Measurements from ENCODE around the gene LRRC1. TPM values are rescaled to one million over a fixed set of nuclear protein-coding genes. Genes with fewer than 3 reads are reported as not detected.

The LRRC1 gene
- polyA plus RNA-seq, 1 experiment: 13.9 TPM

- POLR2A ChIA-PET: no interaction called here
- DNase-seq (ENCODE audit: low read depth, low spot score): no peak
- Histone ChIP-seq H3K4me3 (ENCODE audit: low read depth, low read length) (no peak overlapping the region), H3K27me3 (ENCODE audit: control insufficient read depth, insufficient read depth, low read length) (no peaks in the 10 kb centered on the region), H3K27ac (ENCODE audit: low read depth, low read length) (no peak overlapping the region), H3K9me3 (ENCODE audit: control insufficient read depth, insufficient read depth, low read length) (no peaks in the 10 kb centered on the region)
- CTCF ChIA-PET: no interaction called here
- TF ChIP-seq, protein P1, sequence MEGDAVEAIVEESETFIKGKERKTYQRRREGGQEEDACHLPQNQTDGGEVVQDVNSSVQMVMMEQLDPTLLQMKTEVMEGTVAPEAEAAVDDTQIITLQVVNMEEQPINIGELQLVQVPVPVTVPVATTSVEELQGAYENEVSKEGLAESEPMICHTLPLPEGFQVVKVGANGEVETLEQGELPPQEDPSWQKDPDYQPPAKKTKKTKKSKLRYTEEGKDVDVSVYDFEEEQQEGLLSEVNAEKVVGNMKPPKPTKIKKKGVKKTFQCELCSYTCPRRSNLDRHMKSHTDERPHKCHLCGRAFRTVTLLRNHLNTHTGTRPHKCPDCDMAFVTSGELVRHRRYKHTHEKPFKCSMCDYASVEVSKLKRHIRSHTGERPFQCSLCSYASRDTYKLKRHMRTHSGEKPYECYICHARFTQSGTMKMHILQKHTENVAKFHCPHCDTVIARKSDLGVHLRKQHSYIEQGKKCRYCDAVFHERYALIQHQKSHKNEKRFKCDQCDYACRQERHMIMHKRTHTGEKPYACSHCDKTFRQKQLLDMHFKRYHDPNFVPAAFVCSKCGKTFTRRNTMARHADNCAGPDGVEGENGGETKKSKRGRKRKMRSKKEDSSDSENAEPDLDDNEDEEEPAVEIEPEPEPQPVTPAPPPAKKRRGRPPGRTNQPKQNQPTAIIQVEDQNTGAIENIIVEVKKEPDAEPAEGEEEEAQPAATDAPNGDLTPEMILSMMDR (IDR thresholded peaks at IDR 0.05; ENCODE audit: low read depth, low read length): no peak
Observed at GRCh38 chr6:53858913-53859312, 64.1 kb downstream of the LRRC1 start.

DNA sequence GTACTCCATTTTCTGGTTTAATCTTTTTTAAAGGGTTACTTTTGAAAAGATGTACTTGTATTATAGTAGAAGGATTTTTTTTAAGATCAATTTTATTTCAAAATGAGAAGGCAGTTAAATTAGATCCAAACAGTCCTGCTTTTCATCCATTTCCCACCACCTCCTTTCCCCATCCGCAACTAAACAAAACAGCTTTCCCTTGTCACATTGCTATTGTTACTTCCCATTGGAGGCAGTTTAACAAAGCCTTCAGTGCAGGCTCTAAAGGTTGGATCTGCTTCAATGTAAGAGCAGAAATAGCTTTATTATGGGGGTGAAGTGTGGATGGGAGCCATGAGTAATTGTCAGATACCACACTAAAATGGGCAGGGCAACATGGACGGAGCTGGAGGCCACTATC lies 65.7 kb downstream of the LRRC1 start:
- H3K9me3 ChIP-seq (ENCODE audit: control insufficient read depth, insufficient read depth, low read length): no peaks in the 10 kb centered on the region
- H3K27ac ChIP-seq (ENCODE audit: low read depth, low read length): no peak overlapping the region
- ChIA-PET POLR2A (no interaction called here), CTCF (interaction anchor here (1.0 kb wide), 1 partner anchor 95 kb away, joined by 3 read pairs; no protein-coding TSS in a partner anchor)
- TF ChIP-seq, protein P1 (IDR thresholded peaks at IDR 0.05; ENCODE audit: low read depth, low read length): no peak
- no peak overlapping the region for H3K4me3 ChIP-seq (ENCODE audit: low read depth, low read length)
- H3K27me3 ChIP-seq (ENCODE audit: control insufficient read depth, insufficient read depth, low read length): no peaks in the 10 kb centered on the region
- no peak for DNase-seq (ENCODE audit: low read depth, low spot score)

GRCh38 chr6:53861518-53861917 lies 66.7 kb downstream of the LRRC1 start:
- ChIA-PET POLR2A (no interaction called here), CTCF (interaction anchor here (0.5 kb wide), 1 partner anchor 57 kb away, joined by 3 read pairs; no protein-coding TSS in a partner anchor)
- H3K9me3 ChIP-seq (ENCODE audit: control insufficient read depth, insufficient read depth, low read length): no peaks in the 10 kb centered on the region
- no peak overlapping the region for H3K27ac ChIP-seq (ENCODE audit: low read depth, low read length)
- TF ChIP-seq, protein P1 (IDR thresholded peaks at IDR 0.05; ENCODE audit: low read depth, low read length): no peak
- no peak overlapping the region for H3K4me3 ChIP-seq (ENCODE audit: low read depth, low read length)
- no peak for DNase-seq (ENCODE audit: low read depth, low spot score)
- no peaks in the 10 kb centered on the region for H3K27me3 ChIP-seq (ENCODE audit: control insufficient read depth, insufficient read depth, low read length)

DNA sequence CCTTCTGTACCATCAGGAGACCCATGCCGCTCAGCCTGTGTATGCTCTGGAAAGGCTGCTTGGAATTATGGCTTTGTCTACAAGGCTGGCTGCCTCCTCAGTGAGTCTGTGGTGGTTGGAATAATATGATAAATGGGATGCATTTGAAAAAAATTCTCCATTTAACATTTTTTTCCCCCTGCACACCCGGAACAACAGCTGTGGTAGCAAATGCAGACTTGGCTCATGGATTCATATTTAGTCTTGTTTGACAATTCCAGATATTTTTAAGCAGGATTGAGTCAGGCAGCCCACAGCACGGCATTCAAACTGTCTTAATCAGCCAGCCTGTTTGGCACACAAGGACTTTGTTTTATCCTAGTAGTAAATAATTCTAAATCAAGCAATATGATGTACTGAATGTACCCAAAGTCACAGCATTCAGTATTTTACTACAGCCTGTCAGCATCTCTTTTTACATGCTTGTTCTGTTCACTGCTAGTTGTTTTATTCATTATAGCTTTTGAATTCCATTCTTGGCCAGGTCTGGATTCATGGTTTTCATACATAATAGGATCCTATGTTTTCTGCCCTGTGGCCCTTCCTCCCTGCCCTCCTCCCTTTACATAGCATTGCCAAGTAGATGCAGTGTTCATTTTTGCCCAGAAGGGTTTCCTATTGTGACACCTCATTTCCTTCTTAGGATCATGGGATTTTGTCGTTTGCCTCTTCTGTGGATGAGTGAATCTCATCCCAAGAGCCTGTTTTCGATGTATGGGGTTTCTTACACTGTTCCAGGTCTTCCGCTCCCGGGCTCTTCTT lies 68.1 kb downstream of the LRRC1 start:
- H3K27me3 ChIP-seq (ENCODE audit: control insufficient read depth, insufficient read depth, low read length): no peaks in the 10 kb centered on the region
- peak; percentile 29 for DNase-seq (ENCODE audit: low read depth, low spot score)
- no peaks in the 10 kb centered on the region for H3K9me3 ChIP-seq (ENCODE audit: control insufficient read depth, insufficient read depth, low read length)
- ChIA-PET POLR2A (interaction anchor here (1.7 kb wide), 1 partner anchor 68 kb away, joined by 5 read pairs; the partner anchor contains the start of gene LRRC1), CTCF (interaction anchor here (0.6 to 0.9 kb wide), 3 partner anchors 45 to 1171 kb away, joined by 3 read pairs; no protein-coding TSS in a partner anchor)
- H3K4me3 ChIP-seq (ENCODE audit: low read depth, low read length): no peak overlapping the region
- TF ChIP-seq, protein P1 (IDR thresholded peaks at IDR 0.05; ENCODE audit: low read depth, low read length): no peak
- peak overlapping the region; percentile 11 for H3K27ac ChIP-seq (ENCODE audit: low read depth, low read length)

DNA sequence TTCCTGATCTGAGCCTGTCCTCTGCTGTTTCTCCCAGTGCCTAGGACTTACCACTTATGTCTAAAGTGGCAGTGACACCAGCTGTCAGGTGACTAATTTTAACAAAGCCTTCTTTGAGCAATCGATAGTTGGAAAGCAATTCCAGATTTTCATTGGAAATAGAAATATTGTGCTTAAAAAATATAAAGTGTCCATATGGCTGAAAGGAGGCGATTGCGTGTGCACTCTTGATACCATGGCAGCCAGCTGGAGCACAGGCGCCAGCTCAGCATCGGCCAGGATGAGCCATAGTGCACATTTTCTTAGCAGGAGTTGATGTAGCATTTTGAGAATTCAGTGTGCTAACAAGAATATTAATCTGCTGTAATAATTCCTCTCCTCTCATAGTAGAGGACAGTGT lies 70.0 kb downstream of the LRRC1 start:
- Histone ChIP-seq H3K27me3 (ENCODE audit: control insufficient read depth, insufficient read depth, low read length) (no peaks in the 10 kb centered on the region), H3K27ac (ENCODE audit: low read depth, low read length) (no peak overlapping the region), H3K4me3 (ENCODE audit: low read depth, low read length) (no peak overlapping the region), H3K9me3 (ENCODE audit: control insufficient read depth, insufficient read depth, low read length) (no peaks in the 10 kb centered on the region)
- CTCF ChIA-PET: no interaction called here
- no peak for DNase-seq (ENCODE audit: low read depth, low spot score)
- POLR2A ChIA-PET: no interaction called here
- TF ChIP-seq, protein P1 (IDR thresholded peaks at IDR 0.05; ENCODE audit: low read depth, low read length): no peak
